ENCODE results near the gene UBE2D3. TPM values are rescaled to one million over a fixed set of nuclear protein-coding genes. Genes with fewer than 3 reads are reported as not detected.

Gene UBE2D3
- total RNA-seq, 1 donor from 2014 or later, result 279 TPM

GRCh38 chr4:102808009-102808408, 19.3 kb downstream of the UBE2D3 start:
- peak; percentile 25 for ATAC-seq
- intact Hi-C loops (cut with micrococcal nuclease), result no loop called here
- DNase-seq, result no peak

- intact Hi-C loops (cut with micrococcal nuclease), result no loop called here
- ATAC-seq (no peak), DNase-seq (no peak)
Measured at GRCh38 chr4:102807345-102807744, 20.0 kb downstream of the UBE2D3 start.

GRCh38 chr4:102799816-102800215, 27.5 kb downstream of the UBE2D3 start:
- intact Hi-C loops (cut with micrococcal nuclease), result no loop called here
- no peak for ATAC-seq
- no peak for DNase-seq

GRCh38 chr4:102794999-102795398, 32.4 kb downstream of the UBE2D3 start:
- ATAC-seq, result no peak
- intact Hi-C loops (cut with micrococcal nuclease), result no loop called here
- no peak for DNase-seq

GRCh38 chr4:102792361-102792936, 34.9 kb downstream of the UBE2D3 start:
- intact Hi-C loops (cut with micrococcal nuclease), result no loop called here
- ATAC-seq (peak; percentile 25), DNase-seq (no peak)

DNA sequence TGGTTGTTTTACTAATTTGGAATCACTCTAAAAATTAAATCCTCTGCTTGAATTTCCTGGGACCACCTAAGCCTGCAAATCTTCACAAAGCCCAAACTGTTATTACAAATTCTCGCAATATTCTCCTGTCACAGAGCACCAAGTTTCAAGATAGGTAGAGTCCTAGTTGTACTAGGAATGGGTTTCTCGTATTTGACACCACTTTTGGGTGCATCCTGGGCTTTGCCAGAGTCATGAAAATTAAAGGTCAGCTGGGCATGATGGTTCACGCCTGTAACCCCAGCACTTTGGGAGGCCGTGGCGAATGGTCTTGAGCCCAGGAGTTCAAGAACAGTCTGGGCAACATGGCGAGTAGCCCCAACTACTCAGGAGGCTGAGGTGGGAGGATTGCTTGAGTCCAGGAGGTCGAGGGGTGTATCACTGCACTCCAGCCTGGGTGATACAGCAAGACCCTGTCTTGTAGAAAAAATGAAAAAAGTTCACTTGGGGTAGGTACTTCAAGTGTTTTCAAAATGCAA, 36.0 kb downstream of the UBE2D3 start:
- ATAC-seq (peak; percentile 11), DNase-seq (no peak)
- intact Hi-C loops (cut with micrococcal nuclease), result no loop called here

DNA sequence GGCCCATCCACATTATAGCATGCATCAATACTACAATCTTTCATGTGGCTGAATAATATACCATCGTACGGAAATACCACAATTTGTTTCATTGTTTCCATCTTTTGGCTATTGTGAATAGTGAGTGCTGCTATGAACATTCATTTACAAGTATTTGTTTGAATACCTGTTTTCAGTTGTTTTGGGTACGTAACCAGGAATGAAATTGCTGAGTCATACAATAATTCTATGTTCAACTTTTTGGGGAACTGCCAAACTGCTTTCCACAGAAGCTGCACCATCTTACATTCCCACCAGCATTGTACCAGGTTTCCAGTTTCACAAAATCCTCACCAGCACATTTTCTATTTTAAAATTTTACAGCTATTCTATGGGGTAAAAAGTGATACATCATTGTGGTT, 38.0 kb downstream of the UBE2D3 start:
- DNase-seq (no peak), ATAC-seq (no peak)
- intact Hi-C loops (cut with micrococcal nuclease), result no loop called here

GRCh38 chr4:102787944-102788343, 39.4 kb downstream of the UBE2D3 start:
- intact Hi-C loops (cut with micrococcal nuclease), result no loop called here
- ATAC-seq (no peak), DNase-seq (no peak)

DNA sequence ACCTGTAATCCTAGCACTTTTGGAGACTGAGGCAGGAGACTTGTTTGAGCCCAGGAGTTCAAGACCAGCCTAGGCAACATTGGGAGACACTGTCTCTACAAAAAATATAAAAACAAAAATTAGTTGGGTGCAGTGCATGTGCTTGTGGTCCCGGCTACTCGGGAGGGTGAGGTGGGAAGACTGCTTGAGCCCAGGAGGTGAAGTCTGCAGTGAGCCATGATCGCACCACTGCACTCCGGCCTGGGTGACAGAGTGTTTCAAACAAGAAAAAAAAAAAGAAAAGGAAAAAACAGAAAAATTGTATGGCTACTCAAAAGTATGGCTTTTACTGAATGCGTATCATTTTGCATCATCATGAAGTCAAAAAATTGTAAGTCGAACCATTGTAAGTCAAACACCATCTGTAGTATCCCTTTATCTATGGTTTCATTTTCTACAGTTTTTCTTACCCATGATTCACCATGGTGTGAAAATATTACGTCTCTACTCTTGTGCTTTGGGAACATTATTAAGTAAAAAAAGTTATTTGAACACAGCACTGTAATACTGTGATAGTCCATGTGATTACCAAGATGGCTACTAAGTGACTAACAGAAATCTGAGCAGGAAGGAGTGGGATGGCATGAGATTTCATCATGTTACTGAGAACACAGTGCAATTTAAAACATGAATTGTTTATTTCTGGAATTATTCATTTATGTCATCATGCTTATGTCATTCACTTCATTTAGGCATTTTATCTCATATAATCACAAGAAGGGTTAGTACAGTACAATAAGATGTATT, 40.1 kb downstream of the UBE2D3 start:
- ATAC-seq (no peak), DNase-seq (no peak)
- intact Hi-C loops (cut with micrococcal nuclease), result no loop called here

DNA sequence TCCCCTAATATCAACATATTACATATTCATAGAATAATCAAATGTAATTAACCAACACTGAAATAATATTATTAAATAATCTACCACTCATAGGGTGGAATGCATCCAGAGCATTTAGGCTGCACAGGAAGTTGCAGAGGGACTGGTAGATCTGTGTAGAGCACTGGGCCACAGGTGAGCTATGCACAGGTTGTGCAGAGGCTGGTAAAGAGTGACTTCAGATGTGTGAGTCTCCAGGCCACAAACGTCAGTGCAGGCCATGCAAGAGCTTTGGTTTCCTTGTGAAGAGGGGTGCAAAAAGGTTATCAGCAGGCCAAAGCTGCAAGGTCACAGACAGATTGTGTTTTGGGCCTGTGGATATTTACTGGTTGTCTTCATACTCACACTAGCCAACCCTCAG, 41.1 kb downstream of the UBE2D3 start:
- intact Hi-C loops (cut with micrococcal nuclease), result no loop called here
- ATAC-seq (no peak), DNase-seq (no peak)

- no peak for DNase-seq
- no peak for ATAC-seq
- intact Hi-C loops (cut with micrococcal nuclease), result no loop called here
Measured at GRCh38 chr4:102783006-102783405, 44.3 kb downstream of the UBE2D3 start.

DNA sequence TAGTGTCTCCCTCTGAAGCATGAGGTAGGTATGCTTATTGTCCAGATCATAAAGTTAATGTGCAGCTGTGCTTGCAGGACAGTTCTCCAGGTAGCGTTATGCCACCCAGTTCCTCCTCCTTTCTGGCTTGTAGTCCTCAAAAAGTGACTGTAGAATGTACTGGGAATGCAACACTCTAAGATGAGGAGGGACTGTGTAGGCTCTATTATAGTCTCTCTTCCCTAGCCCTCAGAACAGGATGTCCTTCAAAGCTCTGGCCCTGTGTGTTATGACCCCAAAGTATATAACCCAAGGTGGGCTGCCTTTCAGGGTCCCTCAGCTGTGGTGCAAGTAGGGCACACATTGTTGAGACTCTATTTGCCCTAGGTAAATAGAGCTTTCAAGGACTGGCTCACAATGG, 45.8 kb downstream of the UBE2D3 start:
- ATAC-seq (no peak), DNase-seq (no peak)
- intact Hi-C loops (cut with micrococcal nuclease), result no loop called here

DNA sequence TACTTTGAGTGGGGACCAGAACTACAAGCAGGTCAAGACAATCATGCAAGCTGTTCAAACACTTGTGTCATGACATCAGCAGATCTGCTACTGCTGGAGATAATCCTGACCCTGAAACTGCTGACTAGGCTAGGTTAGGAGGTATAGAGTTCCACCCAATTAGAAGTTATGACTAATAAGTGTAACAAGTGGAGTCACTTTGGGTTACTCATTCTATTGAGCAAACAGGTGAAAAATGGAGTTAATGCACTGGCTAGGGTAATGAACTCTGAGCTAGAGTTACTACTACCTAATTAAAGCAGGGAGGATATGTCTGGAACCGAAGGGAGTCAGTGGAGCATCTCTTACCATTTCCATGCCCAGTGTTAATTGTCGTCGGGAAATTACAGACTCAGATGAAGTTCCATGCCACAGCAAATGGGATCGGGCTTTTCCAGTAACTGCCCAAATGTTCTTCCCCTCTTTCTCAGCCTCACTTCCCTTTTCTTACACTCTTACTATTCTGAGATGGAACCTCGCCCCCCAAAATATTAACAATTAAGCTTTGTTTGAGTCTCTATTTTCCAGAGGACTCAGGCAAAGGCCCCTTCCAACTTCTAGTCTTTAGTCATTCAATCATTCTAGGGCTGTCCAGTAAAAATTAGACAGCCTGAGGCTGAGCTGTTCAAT, 46.7 kb downstream of the UBE2D3 start:
- DNase-seq (no peak), ATAC-seq (no peak)
- intact Hi-C loops (cut with micrococcal nuclease), result no loop called here

- DNase-seq (no peak), ATAC-seq (no peak)
- intact Hi-C loops (cut with micrococcal nuclease), result no loop called here
Measured at GRCh38 chr4:102779204-102779603, 48.1 kb downstream of the UBE2D3 start.

- no peak for ATAC-seq
- intact Hi-C loops (cut with micrococcal nuclease), result no loop called here
- DNase-seq, result no peak
Measured at GRCh38 chr4:102778720-102779119, 48.6 kb downstream of the UBE2D3 start.

GRCh38 chr4:102775805-102776204, 51.5 kb downstream of the UBE2D3 start:
- intact Hi-C loops (cut with micrococcal nuclease), result no loop called here
- no peak for DNase-seq
- ATAC-seq, result no peak

DNA sequence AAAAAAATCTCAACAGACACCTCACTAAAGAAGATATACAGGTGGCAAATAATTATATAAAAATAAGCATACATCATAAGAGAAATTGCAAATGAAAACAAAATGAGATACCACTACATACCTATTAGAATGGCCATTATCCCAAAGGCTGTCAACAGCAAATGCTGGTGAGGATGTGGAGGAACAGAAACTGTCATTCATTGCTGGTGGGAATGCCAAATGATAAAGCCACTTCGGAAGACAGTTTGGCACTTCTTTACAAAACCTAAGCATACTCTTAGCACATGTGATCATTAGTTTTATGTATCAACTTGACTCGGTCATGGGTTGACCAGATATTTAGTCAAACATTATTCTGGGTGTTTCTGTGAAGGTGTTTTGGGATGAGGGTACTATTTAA, 53.1 kb downstream of the UBE2D3 start:
- intact Hi-C loops (cut with micrococcal nuclease), result no loop called here
- ATAC-seq (peak; percentile 85), DNase-seq (no peak)

- DNase-seq (no peak), ATAC-seq (no peak)
- intact Hi-C loops (cut with micrococcal nuclease), result no loop called here
Measured at GRCh38 chr4:102772738-102773340, 54.5 kb downstream of the UBE2D3 start.

- intact Hi-C loops (cut with micrococcal nuclease), result no loop called here
- ATAC-seq, result no peak
- DNase-seq, result no peak
Measured at GRCh38 chr4:102764901-102765300, 62.5 kb downstream of the UBE2D3 start.

DNA sequence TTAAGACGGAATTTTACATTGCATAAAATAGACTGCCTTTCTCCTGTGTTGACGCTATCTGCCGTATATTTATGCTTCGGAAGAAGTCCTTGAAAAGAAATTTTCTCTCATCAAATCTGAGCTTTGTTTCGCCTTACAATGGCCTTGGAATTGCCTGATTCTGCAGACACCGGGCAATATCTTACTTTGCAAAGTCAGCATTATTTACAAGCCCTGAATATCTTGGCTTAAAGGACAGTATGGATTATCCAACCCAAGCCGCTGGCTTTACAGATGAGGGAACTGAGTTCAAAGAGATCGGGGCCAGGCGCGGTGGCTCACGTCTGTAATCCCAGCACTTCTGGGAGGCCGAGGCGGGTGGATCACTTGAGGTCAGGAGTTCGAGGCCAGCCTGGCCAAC, 65.4 kb downstream of the UBE2D3 start:
- intact Hi-C loops (cut with micrococcal nuclease), result no loop called here
- ATAC-seq, result no peak
- DNase-seq, result no peak
